ENCODE results near the gene BPHL.
"Not testable (repeated sequence)": the region's sequence is repeated elsewhere in the genome, so short reads cannot be mapped to it uniquely, and the experiment has no call there.

BPHL gene

GRCh38 chr6:3156184-3157130 lies 37.9 kb downstream of the BPHL start:
- DNase-seq (ENCODE audit: low read depth in 3 of 3): not testable (repeated sequence)

GRCh38 chr6:3157131-3157933 lies 38.8 kb downstream of the BPHL start, which contains the start of gene TUBB2A:
Gene TUBB2A (minus strand): TSS chr6:3157544. CDS start chr6:3157463, 81 bp downstream.
- peak; percentile 72 to 81 (median 74) for DNase-seq (ENCODE audit: low read depth in 3 of 3)

GRCh38 chr6:3159805-3160781 lies 41.6 kb downstream of the BPHL start:
- DNase-seq (ENCODE audit: low read depth in 3 of 3): peak in 1 of 3 experiments; percentile 44

GRCh38 chr6:3162067-3162497 lies 43.6 kb downstream of the BPHL start:
- DNase-seq (ENCODE audit: low read depth in 3 of 3): no peak

- DNase-seq (ENCODE audit: low read depth in 3 of 3): peak in 1 of 3 experiments; percentile 51
Observed at GRCh38 chr6:3162565-3163247, 44.2 kb downstream of the BPHL start.

GRCh38 chr6:3163248-3163594 lies 44.7 kb downstream of the BPHL start:
- DNase-seq (ENCODE audit: low read depth in 3 of 3): no peak

GRCh38 chr6:3164388-3164787 lies 45.9 kb downstream of the BPHL start:
- DNase-seq (ENCODE audit: low read depth in 3 of 3): no peak

GRCh38 chr6:3165631-3166534 lies 47.4 kb downstream of the BPHL start:
- no peak for DNase-seq (ENCODE audit: low read depth in 3 of 3)

GRCh38 chr6:3166535-3167225 lies 48.2 kb downstream of the BPHL start:
- not testable (repeated sequence) for DNase-seq (ENCODE audit: low read depth in 3 of 3)

- DNase-seq (ENCODE audit: low read depth in 3 of 3): not testable (repeated sequence)
Observed at GRCh38 chr6:3168046-3168445, 49.5 kb downstream of the BPHL start.

- DNase-seq (ENCODE audit: low read depth in 3 of 3): not testable (repeated sequence)
Observed at GRCh38 chr6:3170676-3171075, 52.2 kb downstream of the BPHL start.

GRCh38 chr6:3171313-3172175 lies 53.0 kb downstream of the BPHL start:
- not testable (repeated sequence) for DNase-seq (ENCODE audit: low read depth in 3 of 3)

- DNase-seq (ENCODE audit: low read depth in 3 of 3): not testable (repeated sequence)
Observed at GRCh38 chr6:3172789-3173188, 54.3 kb downstream of the BPHL start.

GRCh38 chr6:3173636-3174089 lies 55.2 kb downstream of the BPHL start:
- DNase-seq (ENCODE audit: low read depth in 3 of 3): not testable (repeated sequence)

- no peak for DNase-seq (ENCODE audit: low read depth in 3 of 3)
Observed at GRCh38 chr6:3175715-3176402, 57.3 kb downstream of the BPHL start.

GRCh38 chr6:3176562-3177355 lies 58.2 kb downstream of the BPHL start:
- peak in 1 of 3 experiments; percentile 36 for DNase-seq (ENCODE audit: low read depth in 3 of 3)

Data from stimulated activated CD4-positive, alpha-beta T cell treated with anti-CD3 and anti-CD28 coated beads, TNF-alpha, amount 100 ng/mL, for 24 hours (primary cell).